Tibial artery (tissue), 4 donors: ENCODE data around the gene TMC5.
A peak's percentile ranks its signal among the peaks of the same experiment; 100 is the strongest.
"Not testable (repeated sequence)": the region's sequence is repeated elsewhere in the genome, so short reads cannot be mapped to it uniquely, and the experiment has no call there.

Experiments used
- DNase-seq, 2 donors: peaks; one replicate each; pipeline ENCODE4 v3.0.0-alpha.2; 2019
- H3K27ac ChIP-seq, 2 donors: fragments of 200-600 bp; sonication (generic) in 1 of 2; 1 replicate in 1 of 2; 2 replicates in 1 of 2; pipeline ENCODE4 v1.5.1; 2018 to 2019; ENCODE audit warnings: mild to moderate bottlenecking in 1 of 2
- H3K27me3 ChIP-seq, 2 donors: fragments of 200-600 bp; sonication (generic) in 1 of 2; one replicate each; pipeline versions ENCODE4 v1.5.1 to v1.6.0; 2016 to 2019
- H3K36me3 ChIP-seq, 3 donors: fragments of 200-600 bp; sonication (generic) in 2 of 3; one replicate each; pipeline ENCODE4 v1.5.1; 2016 to 2019; ENCODE audit warnings: mild to moderate bottlenecking in 2 of 3
- H3K4me1 ChIP-seq, 4 donors: fragments of 200-600 bp; sonication (generic) in 2 of 4; 1 replicate in 3 of 4; 2 replicates in 1 of 4; pipeline ENCODE4 v1.5.1; 2016 to 2019
- H3K4me3 ChIP-seq, 2 donors: fragments of 200-600 bp; sonication (generic) in 1 of 2; 1 replicate in 1 of 2; 2 replicates in 1 of 2; pipeline ENCODE4 v1.5.1; 2018 to 2019; ENCODE audit warnings: mild to moderate bottlenecking in 2 of 2
- H3K9me3 ChIP-seq, 3 donors: fragments of 200-600 bp; sonication (generic) in 1 of 3; one replicate each; pipeline ENCODE4 v1.5.1; 2016 to 2019
- intact Hi-C: fragments of 100-400 bp; cut with DNase I; formaldehyde crosslinking; loops from one replicate; pipeline ENCODE4 v1.15.0; 2023; ENCODE audit warnings: low total_unique reads
- TF ChIP-seq, protein P1 (sequence below), 2 experiments: fragments of 200-600 bp in 1 of 2; fragments of 450-650 bp in 1 of 2; IDR thresholded peaks; one replicate each; pipeline ENCODE4 v1.5.1; 2017 to 2019; ENCODE audit warnings: antibody characterized with exemption in 2 of 2, mild to moderate bottlenecking in 1 of 2, moderate library complexity in 1 of 2

TMC5 gene

DNA sequence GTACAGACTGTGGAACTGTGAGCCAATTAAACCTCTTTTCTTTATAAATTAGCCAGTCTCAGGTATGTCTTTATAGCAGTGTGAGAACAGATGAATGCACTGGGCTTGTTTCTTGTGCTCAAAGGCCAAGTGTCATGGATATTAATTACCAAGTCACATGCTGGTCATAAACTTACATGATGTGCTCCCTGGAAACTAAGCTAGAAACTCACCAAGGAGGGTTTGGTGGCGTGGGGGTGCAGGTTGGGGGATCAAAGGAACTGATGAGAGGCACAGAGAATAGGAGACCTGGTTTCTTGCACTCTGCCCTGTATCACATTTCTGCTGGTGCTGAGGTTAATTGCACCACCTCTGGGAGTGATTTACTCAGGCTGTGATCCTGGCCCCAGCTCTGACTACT is 31.2 kb upstream of the TMC5 start:
- no peak overlapping the region for H3K4me3 ChIP-seq
- peaks cover 0 to 9% (median 0%) of the 10 kb centered on the region in 3 donors for H3K9me3 ChIP-seq
- TF ChIP-seq, protein P1, sequence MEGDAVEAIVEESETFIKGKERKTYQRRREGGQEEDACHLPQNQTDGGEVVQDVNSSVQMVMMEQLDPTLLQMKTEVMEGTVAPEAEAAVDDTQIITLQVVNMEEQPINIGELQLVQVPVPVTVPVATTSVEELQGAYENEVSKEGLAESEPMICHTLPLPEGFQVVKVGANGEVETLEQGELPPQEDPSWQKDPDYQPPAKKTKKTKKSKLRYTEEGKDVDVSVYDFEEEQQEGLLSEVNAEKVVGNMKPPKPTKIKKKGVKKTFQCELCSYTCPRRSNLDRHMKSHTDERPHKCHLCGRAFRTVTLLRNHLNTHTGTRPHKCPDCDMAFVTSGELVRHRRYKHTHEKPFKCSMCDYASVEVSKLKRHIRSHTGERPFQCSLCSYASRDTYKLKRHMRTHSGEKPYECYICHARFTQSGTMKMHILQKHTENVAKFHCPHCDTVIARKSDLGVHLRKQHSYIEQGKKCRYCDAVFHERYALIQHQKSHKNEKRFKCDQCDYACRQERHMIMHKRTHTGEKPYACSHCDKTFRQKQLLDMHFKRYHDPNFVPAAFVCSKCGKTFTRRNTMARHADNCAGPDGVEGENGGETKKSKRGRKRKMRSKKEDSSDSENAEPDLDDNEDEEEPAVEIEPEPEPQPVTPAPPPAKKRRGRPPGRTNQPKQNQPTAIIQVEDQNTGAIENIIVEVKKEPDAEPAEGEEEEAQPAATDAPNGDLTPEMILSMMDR (IDR thresholded peaks at IDR 0.05), result no peak
- no peak overlapping the region for H3K27ac ChIP-seq
- no peak for DNase-seq
- peaks cover 0 to 2% of the 10 kb centered on the region in 2 donors for H3K27me3 ChIP-seq
- H3K36me3 ChIP-seq, result no peaks in the 10 kb centered on the region
- no peaks in the 10 kb centered on the region for H3K4me1 ChIP-seq
- intact Hi-C loops, result no loop called here

DNA sequence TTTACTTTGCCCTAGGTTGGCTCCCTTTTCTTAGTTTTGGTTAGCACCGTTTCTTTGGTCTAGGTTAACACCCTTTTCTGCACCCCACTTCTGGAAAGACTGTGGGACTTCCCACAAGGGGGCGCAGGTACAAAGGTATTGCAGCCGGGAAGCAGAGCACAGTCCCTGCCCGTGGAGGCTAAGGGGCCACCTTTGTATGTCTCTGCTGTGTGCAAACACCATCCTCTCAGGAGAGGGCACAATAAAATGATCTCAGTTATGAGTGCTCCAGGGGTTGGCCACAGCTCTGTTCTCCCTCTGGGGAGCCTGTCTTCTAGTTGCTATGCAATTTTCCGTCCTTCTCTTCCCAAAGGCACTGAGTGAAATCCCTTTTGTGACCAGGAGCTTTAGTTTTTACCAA is 28.4 kb upstream of the TMC5 start:
- DNase-seq, result no peak
- intact Hi-C loops, result no loop called here

DNA sequence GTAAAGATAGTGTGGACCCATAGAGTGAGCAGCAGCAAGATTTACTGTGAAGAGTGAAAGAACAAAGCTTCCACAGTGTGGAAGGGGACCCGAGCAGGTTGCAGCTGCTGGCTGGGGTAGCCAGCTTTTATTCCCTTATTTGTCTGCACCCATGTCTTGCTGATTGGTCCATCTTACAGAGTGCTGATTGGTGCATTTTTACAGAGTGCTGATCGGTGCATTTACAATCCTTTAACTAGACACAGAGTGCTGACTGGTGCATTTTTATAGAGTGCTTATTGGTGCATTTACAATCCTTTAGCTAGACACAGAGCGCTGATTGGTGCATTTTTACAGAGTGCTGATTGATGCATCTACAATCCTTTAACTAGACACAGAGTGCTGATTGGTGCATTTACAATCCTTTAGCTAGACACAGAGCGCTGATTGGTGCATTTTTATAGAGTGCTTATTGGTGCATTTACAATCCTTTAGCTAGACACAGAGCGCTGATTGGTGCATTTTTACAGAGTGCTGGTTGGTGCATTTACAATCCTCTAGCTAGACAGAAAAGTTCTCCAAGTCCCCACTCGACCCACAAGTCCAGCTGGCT is 26.4 kb upstream of the TMC5 start:
- H3K9me3 ChIP-seq, intact Hi-C loops, H3K36me3 ChIP-seq, DNase-seq, H3K4me3 ChIP-seq, H3K4me1 ChIP-seq, H3K27ac ChIP-seq: not testable (repeated sequence)
- H3K27me3 ChIP-seq, result peaks cover 0 to 17% of the 10 kb centered on the region in 2 donors

More for the DNA sequence above, 28.4 kb upstream of the TMC5 start:
- Histone ChIP-seq H3K4me3 (no peak overlapping the region), H3K27ac (no peak overlapping the region), H3K4me1 (no peaks in the 10 kb centered on the region), H3K36me3 (no peaks in the 10 kb centered on the region), H3K27me3 (peaks cover 0 to 17% of the 10 kb centered on the region in 2 donors), H3K9me3 (peaks cover 0 to 9% (median 0%) of the 10 kb centered on the region in 3 donors)
- TF ChIP-seq, protein P1 (IDR thresholded peaks at IDR 0.05), result peak in 1 of 2 experiments; percentile 7

DNA sequence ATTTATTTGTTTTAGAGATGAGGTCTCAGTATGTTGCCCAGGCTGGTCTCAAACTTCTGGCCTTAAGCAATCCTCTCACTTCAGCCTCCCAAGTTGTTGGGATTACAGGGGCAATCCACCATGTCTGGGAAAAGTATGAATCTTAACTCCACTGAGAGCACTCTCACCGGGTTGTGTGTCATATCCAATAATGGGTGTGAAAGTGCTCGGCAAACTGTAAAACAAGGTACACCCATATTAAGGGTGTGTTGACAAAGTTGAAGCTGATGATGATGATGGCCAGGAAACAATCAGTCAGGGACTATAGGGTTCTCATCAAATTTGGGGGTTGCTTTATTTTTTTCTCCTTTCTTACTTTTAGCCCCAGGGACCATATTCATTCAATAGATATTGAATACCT is 25.3 kb upstream of the TMC5 start:
- intact Hi-C loops, result no loop called here

DNA sequence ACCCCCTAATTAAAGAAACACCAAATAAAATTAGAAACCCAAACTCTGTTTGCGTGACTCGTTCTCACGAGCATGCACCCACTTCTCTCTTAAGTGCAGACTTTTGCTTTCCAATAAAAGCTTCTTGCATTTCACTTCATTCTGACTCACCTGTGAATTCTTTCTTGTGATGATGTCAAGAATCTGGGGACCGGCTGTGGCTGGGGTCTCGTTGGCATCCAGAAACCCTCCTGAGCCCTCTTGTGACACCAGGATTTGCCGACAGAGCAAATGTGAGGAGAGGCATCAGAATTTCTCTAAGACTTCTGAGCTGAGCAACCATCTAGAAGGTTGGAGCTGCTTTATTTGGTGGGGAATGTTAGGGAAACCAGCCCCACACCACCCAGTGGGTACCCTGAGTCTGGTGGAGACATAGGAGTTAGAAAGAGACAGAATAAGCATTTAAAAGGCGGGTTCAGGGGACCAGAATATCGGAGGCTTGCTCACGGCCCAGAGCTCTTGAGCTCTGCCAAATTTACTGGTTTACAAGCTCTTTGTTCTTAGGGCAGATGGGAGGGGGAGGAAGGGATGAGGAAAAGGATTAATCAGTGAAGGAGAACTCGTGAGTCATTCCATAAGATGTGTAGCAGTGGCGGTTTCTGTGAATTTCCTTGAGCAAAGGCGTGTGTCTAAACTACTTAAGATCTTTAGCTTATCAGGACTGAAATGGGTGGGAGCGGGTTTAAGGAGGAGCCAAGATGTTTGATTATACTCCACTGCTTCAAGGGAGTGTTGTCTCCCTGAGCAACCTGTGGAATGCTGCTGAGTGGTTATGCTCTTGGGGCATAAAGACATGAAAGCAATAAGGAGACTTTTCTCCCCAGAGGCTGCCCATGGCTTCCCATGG is 24.2 kb upstream of the TMC5 start:
- peaks cover 0 to 17% of the 10 kb centered on the region in 2 donors for H3K27me3 ChIP-seq
- no peaks in the 10 kb centered on the region for H3K9me3 ChIP-seq
- DNase-seq, result no peak
- TF ChIP-seq, protein P1 (IDR thresholded peaks at IDR 0.05), result no peak
- H3K4me1 ChIP-seq, result no peaks in the 10 kb centered on the region
- no peaks in the 10 kb centered on the region for H3K36me3 ChIP-seq
- H3K27ac ChIP-seq, result no peak overlapping the region
- no peak overlapping the region for H3K4me3 ChIP-seq
- intact Hi-C loops, result no loop called here

More for the DNA sequence above, 25.3 kb upstream of the TMC5 start:
- Histone ChIP-seq H3K27ac (no peak overlapping the region), H3K4me3 (no peak overlapping the region), H3K9me3 (peaks cover 0 to 3% (median 0%) of the 10 kb centered on the region in 3 donors), H3K27me3 (peaks cover 0 to 17% of the 10 kb centered on the region in 2 donors), H3K4me1 (no peaks in the 10 kb centered on the region), H3K36me3 (no peaks in the 10 kb centered on the region)
- no peak for DNase-seq
- TF ChIP-seq, protein P1 (IDR thresholded peaks at IDR 0.05), result no peak

DNA sequence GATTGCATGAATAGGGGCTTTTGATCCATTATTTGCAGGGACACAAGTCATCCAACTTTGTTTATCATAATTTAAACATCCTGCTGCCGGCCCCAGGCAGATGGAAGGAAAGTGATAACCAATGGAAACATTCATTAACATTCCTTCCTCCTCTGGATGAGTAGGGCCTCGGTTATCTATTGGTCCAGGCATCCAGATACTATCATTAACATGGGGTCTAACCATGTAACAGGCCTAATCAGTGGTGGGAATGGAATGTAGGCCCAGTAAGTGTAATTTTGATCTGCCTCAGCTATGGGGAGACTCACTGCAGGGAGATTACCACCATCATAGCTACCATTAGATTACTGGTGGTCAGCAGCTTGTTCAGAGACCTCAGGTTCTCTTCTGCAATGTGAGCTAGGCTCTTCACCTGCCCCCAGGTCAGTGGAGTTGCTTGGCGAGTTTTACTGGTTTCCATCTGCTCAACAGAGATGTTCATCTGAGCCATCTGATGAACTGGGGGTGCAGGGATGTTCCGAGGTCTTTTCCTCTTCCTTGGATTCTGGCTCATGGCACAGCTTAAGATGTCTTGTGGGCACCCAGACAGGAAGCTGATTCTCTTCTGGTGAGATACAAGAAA is 21.9 kb upstream of the TMC5 start:
- H3K27ac ChIP-seq, DNase-seq, intact Hi-C loops, H3K4me3 ChIP-seq, H3K4me1 ChIP-seq, H3K36me3 ChIP-seq, H3K9me3 ChIP-seq: not testable (repeated sequence)
- peaks cover 0 to 17% of the 10 kb centered on the region in 2 donors for H3K27me3 ChIP-seq
